OCI-LY7 (cell line): ENCODE data around the gene MINDY4. TPM values are rescaled to one million over a fixed set of nuclear protein-coding genes. Genes with fewer than 3 reads are reported as not detected.

Experiments
- BruUV-seq: library from RNA; stranded (reverse); fragments of 400-500 nt; replicated peaks from 2 replicates; lab custom pipeline; 2021; lab: Mats Ljungman, UMichigan
- CTCF ChIA-PET: fragments of 300-600 bp; sonication (Branson Sonifier 250); formaldehyde crosslinking; loops from one replicate; lab custom pipeline; 2022; ENCODE audit warnings: antibody characterized with exemption; ENCODE audit not compliant: unreplicated experiment; lab: Charles Lee
- POLR2A ChIA-PET: fragments of 300-600 bp; sonication (Branson Sonifier 250); formaldehyde crosslinking; loops from one replicate; lab custom pipeline; 2022; ENCODE audit warnings: antibody characterized with exemption; lab: Charles Lee
- DNase-seq: peaks from one replicate; pipeline ENCODE4 v3.0.0-alpha.2; 2015; ENCODE audit warnings: low spot score
- H2AFZ ChIP-seq: fragments of 200-600 bp; sonication (generic), shearing (Covaris generic); 2 replicates; pipeline ENCODE4 v1.6.1; 2014; ENCODE audit warnings: mild to moderate bottlenecking, antibody characterized with exemption, low read length, moderate library complexity
- H3K27ac ChIP-seq: fragments of 200-600 bp; sonication (generic); 2 replicates; pipeline ENCODE4 v1.5.1; 2014; ENCODE audit warnings: mixed run types, low read depth, mild to moderate bottlenecking, moderate library complexity, low read length, inconsistent platforms; ENCODE audit not compliant: poor library complexity, severe bottlenecking
- H3K36me3 ChIP-seq: fragments of 200-600 bp; sonication (generic); 2 replicates; pipeline ENCODE4 v1.6.1; 2014; ENCODE audit warnings: mild to moderate bottlenecking, antibody characterized with exemption, low read length, moderate library complexity, mixed read lengths; ENCODE audit not compliant: insufficient read depth
- H3K4me1 ChIP-seq: fragments of 200-600 bp; sonication (generic); 2 replicates; pipeline ENCODE4 v1.5.1; 2014; ENCODE audit warnings: mild to moderate bottlenecking, low read length; ENCODE audit not compliant: insufficient read depth, poor library complexity, severe bottlenecking
- H3K4me2 ChIP-seq: fragments of 200-600 bp; sonication (generic); 2 replicates; pipeline ENCODE4 v1.6.1; 2014; ENCODE audit warnings: mild to moderate bottlenecking, low read length
- H3K4me3 ChIP-seq: fragments of 200-600 bp; sonication (generic); 2 replicates; pipeline ENCODE4 v1.5.1; 2014; ENCODE audit warnings: mild to moderate bottlenecking, low read depth, low read length; ENCODE audit not compliant: poor library complexity, severe bottlenecking
- H3K79me2 ChIP-seq: fragments of 200-600 bp; sonication (generic); 2 replicates; pipeline ENCODE4 v1.6.1; 2016; ENCODE audit warnings: low read depth, mild to moderate bottlenecking, low read length, moderate library complexity, mixed read lengths; ENCODE audit not compliant: insufficient read depth
- H3K9me2 ChIP-seq: fragments of 200-600 bp; sonication (generic); 2 replicates; pipeline ENCODE4 v1.6.1; 2016; ENCODE audit warnings: mild to moderate bottlenecking, low read length, mixed read lengths; ENCODE audit not compliant: insufficient read depth
- H3K9me3 ChIP-seq: fragments of 200-600 bp; sonication (generic); 2 replicates; pipeline ENCODE4 v1.6.1; 2014; ENCODE audit warnings: mild to moderate bottlenecking, mixed run types, low read length, mixed read lengths
- H4K20me1 ChIP-seq: fragments of 200-600 bp; sonication (generic); 2 replicates; pipeline ENCODE4 v1.6.1; 2014; ENCODE audit warnings: mild to moderate bottlenecking, antibody characterized with exemption, low read length, moderate library complexity, mixed read lengths; ENCODE audit not compliant: insufficient read depth
- CTCF ChIP-seq: fragments of 200-600 bp; sonication (generic); conservative IDR thresholded peaks from 2 replicates; pipeline ENCODE4 v1.5.1; 2014; ENCODE audit warnings: mild to moderate bottlenecking, antibody characterized with exemption, low read length, moderate library complexity, mixed read lengths
- EZH2phosphoT487 ChIP-seq: fragments of 200-600 bp; sonication (generic); IDR thresholded peaks from 2 replicates; pipeline ENCODE4 v1.6.1; 2018; ENCODE audit warnings: low read depth, borderline replicate concordance, mild to moderate bottlenecking, mixed run types, antibody characterized with exemption, low read length, moderate library complexity, mixed read lengths
- intact Hi-C: fragments of 100-400 bp; cut with micrococcal nuclease; formaldehyde crosslinking; loops from one replicate; pipeline ENCODE4 v1.10.0; 2022; ENCODE audit not compliant: unreplicated experiment
- total RNA-seq, 2 experiments: library from RNA; depleted of rRNA in 1 of 2; stranded (reverse); fragments of >200 nt in 1 of 2; shearing (Covaris generic) in 1 of 2; gene quantifications; 2 replicates each; pipeline ENCODE4 v1.2.3, GENCODE V29; 2014 to 2022

The MINDY4 gene
- total RNA-seq, 2 experiments from 2014 or later, result 0.86 TPM; not detected in 1

GRCh38 chr7:30877015-30877769 is 106.0 kb downstream of the MINDY4 start:
- Histone ChIP-seq H3K4me1 (no peaks in the 10 kb centered on the region), H3K4me3 (no peak overlapping the region), H3K4me2 (no peak overlapping the region), H2AFZ (no peak overlapping the region), H4K20me1 (no peaks in the 10 kb centered on the region), H3K79me2 (no peaks in the 10 kb centered on the region), H3K36me3 (no peaks in the 10 kb centered on the region), H3K27ac (no peak overlapping the region), H3K9me3 (no peaks in the 10 kb centered on the region), H3K9me2 (no peaks in the 10 kb centered on the region)
- no peak for TF ChIP-seq EZH2phosphoT487
- no peak for TF ChIP-seq CTCF
- POLR2A ChIA-PET, result interaction anchor here (0.6 kb wide), 1 partner anchor 784 kb away, joined by 3 read pairs; no protein-coding TSS in a partner anchor
- no peak for DNase-seq
- CTCF ChIA-PET, result interaction anchor here (0.6 kb wide), 1 partner anchor 80 kb away, joined by 3 read pairs; no protein-coding TSS in a partner anchor
- intact Hi-C loops, result no loop called here
- no TSS peak for BruUV-seq

GRCh38 chr7:30877993-30878392 is 106.8 kb downstream of the MINDY4 start:
- Histone ChIP-seq H3K27ac (no peak overlapping the region), H2AFZ (no peak overlapping the region), H3K4me2 (no peak overlapping the region), H3K9me2 (no peaks in the 10 kb centered on the region), H4K20me1 (no peaks in the 10 kb centered on the region), H3K9me3 (no peaks in the 10 kb centered on the region), H3K79me2 (no peaks in the 10 kb centered on the region), H3K36me3 (no peaks in the 10 kb centered on the region), H3K4me1 (no peaks in the 10 kb centered on the region), H3K4me3 (no peak overlapping the region)
- no TSS peak for BruUV-seq
- ChIA-PET CTCF (no interaction called here), POLR2A (no interaction called here)
- intact Hi-C loops, result no loop called here
- no peak for DNase-seq
- TF ChIP-seq CTCF, result no peak
- TF ChIP-seq EZH2phosphoT487, result no peak
